Body of pancreas (tissue), 4 donors: ENCODE measurements around the gene PNPT1.

ENCODE experiments used
- CTCF ChIP-seq, 7 experiments: fragments of 450-650 bp in 4 of 7; fragments of 200-600 bp in 3 of 7; sonication (generic) in 3 of 7; IDR thresholded peaks; one replicate each; pipeline ENCODE4 v1.5.1; 2016 to 2019; ENCODE audit warnings: antibody characterized with exemption in 7 of 7
- POLR2A ChIP-seq, 3 donors: fragments of 450-650 bp; IDR thresholded peaks; one replicate each; pipeline ENCODE4 v1.6.1; 2016; ENCODE audit warnings: antibody characterized with exemption in 3 of 3, mild to moderate bottlenecking in 2 of 3

GRCh38 chr2:55733335-55733734, 39.7 kb upstream of the PNPT1 start:
- TF ChIP-seq POLR2A (IDR thresholded peaks at IDR 0.05), result no peak
- TF ChIP-seq CTCF (IDR thresholded peaks at IDR 0.05), result no peak
